ENCODE results near the gene BICD1. TPM values are rescaled to one million over a fixed set of nuclear protein-coding genes. Genes with fewer than 3 reads are reported as not detected.

The BICD1 gene
- total RNA-seq, 1 donor from 2014 or later = 7.7 TPM

- no peak for TF ChIP-seq CTCF (conservative IDR thresholded peaks at IDR 0.05; ENCODE audit: low read depth, low read length)
- no peak for DNase-seq (ENCODE audit: low read depth)
- no peak overlapping the region for H3K4me3 ChIP-seq (ENCODE audit: low read depth, low read length)
Measured at GRCh38 chr12:32070370-32070769, 36.3 kb upstream of the BICD1 start.

GRCh38 chr12:32072102-32072501 is 34.5 kb upstream of the BICD1 start:
- TF ChIP-seq CTCF (conservative IDR thresholded peaks at IDR 0.05; ENCODE audit: low read depth, low read length) = no peak
- DNase-seq (ENCODE audit: low read depth) = no peak
- H3K4me3 ChIP-seq (ENCODE audit: low read depth, low read length) = no peak overlapping the region

GRCh38 chr12:32074432-32074831 is 32.2 kb upstream of the BICD1 start:
- no peak overlapping the region for H3K4me3 ChIP-seq (ENCODE audit: low read depth, low read length)
- no peak for DNase-seq (ENCODE audit: low read depth)
- TF ChIP-seq CTCF (conservative IDR thresholded peaks at IDR 0.05; ENCODE audit: low read depth, low read length) = no peak

GRCh38 chr12:32076941-32077340 is 29.7 kb upstream of the BICD1 start:
- no peak for DNase-seq (ENCODE audit: low read depth)
- no peak overlapping the region for H3K4me3 ChIP-seq (ENCODE audit: low read depth, low read length)
- TF ChIP-seq CTCF (conservative IDR thresholded peaks at IDR 0.05; ENCODE audit: low read depth, low read length) = no peak

- no peak for TF ChIP-seq CTCF (conservative IDR thresholded peaks at IDR 0.05; ENCODE audit: low read depth, low read length)
- no peak for DNase-seq (ENCODE audit: low read depth)
- H3K4me3 ChIP-seq (ENCODE audit: low read depth, low read length) = no peak overlapping the region
Measured at GRCh38 chr12:32080435-32080834, 26.2 kb upstream of the BICD1 start.

- no peak for TF ChIP-seq CTCF (conservative IDR thresholded peaks at IDR 0.05; ENCODE audit: low read depth, low read length)
- DNase-seq (ENCODE audit: low read depth) = no peak
- no peak overlapping the region for H3K4me3 ChIP-seq (ENCODE audit: low read depth, low read length)
Measured at GRCh38 chr12:32083489-32083888, 23.2 kb upstream of the BICD1 start.

GRCh38 chr12:32084017-32084688 is 22.5 kb upstream of the BICD1 start:
- no peak for TF ChIP-seq CTCF (conservative IDR thresholded peaks at IDR 0.05; ENCODE audit: low read depth, low read length)
- no peak overlapping the region for H3K4me3 ChIP-seq (ENCODE audit: low read depth, low read length)
- no peak for DNase-seq (ENCODE audit: low read depth)

Data from epithelial cell of proximal tubule (primary cell).